IMR-90 (cell line): Measurements from ENCODE around the gene CDX2. TPM values are rescaled to one million over a fixed set of nuclear protein-coding genes. Genes with fewer than 3 reads are reported as not detected.

Experiments used
- ATAC-seq: fragments of 200-7000 bp; cut with Tn5 transposase; 2 replicates; pipeline ENCODE4 v1.9.1; 2020; ENCODE audit warnings: low read depth, mild to moderate bottlenecking, moderate library complexity
- BruUV-seq: library from RNA; stranded (reverse); fragments of 400-500 nt; replicated peaks from 2 replicates; lab custom pipeline; 2021; lab: Mats Ljungman, UMichigan
- CTCF ChIA-PET: fragments of 300-600 bp; formaldehyde crosslinking; extraction: SDS; loops from one replicate; lab custom pipeline; 2021; ENCODE audit warnings: antibody characterized with exemption; lab: Yijun Ruan, JAX
- POLR2A ChIA-PET: fragments of 300-600 bp; sonication (Branson Sonifier 250); formaldehyde crosslinking; loops from one replicate; lab custom pipeline; 2022; ENCODE audit warnings: antibody characterized with exemption; ENCODE audit not compliant: unreplicated experiment; lab: Charles Lee
- DNase-seq: peaks from one replicate; pipeline ENCODE4 v3.0.0; 2013
- H2AFZ ChIP-seq: replicated peaks from 2 replicates; pipeline ENCODE3; 2013; ENCODE audit warnings: low read length, mild to moderate bottlenecking; ENCODE audit not compliant: poor library complexity
- H2AK5ac ChIP-seq: 2 replicates; pipeline ENCODE4 v1.6.1; 2013; ENCODE audit warnings: low read depth, low read length, inconsistent platforms
- H2AK9ac ChIP-seq: replicated peaks from 2 replicates; pipeline ENCODE3; 2013; ENCODE audit warnings: mild to moderate bottlenecking, low read depth, low read length, moderate library complexity; ENCODE audit not compliant: poor library complexity
- H2BK120ac ChIP-seq: 2 replicates; pipeline ENCODE4 v1.6.1; 2013; ENCODE audit warnings: low read depth, low read length, inconsistent platforms
- H2BK15ac ChIP-seq: 3 replicates; pipeline ENCODE4 v1.6.1; 2013; ENCODE audit warnings: low read depth, low read length, inconsistent platforms
- H2BK20ac ChIP-seq: 2 replicates; pipeline ENCODE4 v1.6.1; 2013; ENCODE audit warnings: low read depth, mild to moderate bottlenecking, inconsistent platforms, low read length, moderate library complexity
- H2BK5ac ChIP-seq: 2 replicates; pipeline ENCODE4 v1.6.1; 2013; ENCODE audit warnings: mild to moderate bottlenecking, low read depth, low read length, inconsistent platforms; ENCODE audit not compliant: poor library complexity, severe bottlenecking
- H3K14ac ChIP-seq: replicated peaks from 2 replicates; pipeline ENCODE4 v1.6.1; 2013; ENCODE audit warnings: low read depth, low read length, inconsistent platforms
- H3K18ac ChIP-seq: 2 replicates; pipeline ENCODE4 v1.6.1; 2013; ENCODE audit warnings: low read depth, low read length, control low read depth
- H3K23ac ChIP-seq: 2 replicates; pipeline ENCODE4 v1.6.1; 2013; ENCODE audit warnings: low read depth, low read length, inconsistent platforms
- H3K27ac ChIP-seq: 2 replicates; pipeline ENCODE4 v1.5.1; 2013; ENCODE audit warnings: mild to moderate bottlenecking, control low read depth, low read length; ENCODE audit not compliant: insufficient read depth
- H3K27me3 ChIP-seq: 2 replicates; pipeline ENCODE4 v1.6.1; 2013; ENCODE audit warnings: low read length; ENCODE audit not compliant: control insufficient read depth, insufficient read depth
- H3K36me3 ChIP-seq: 2 replicates; pipeline ENCODE4 v1.6.1; 2013; ENCODE audit warnings: low read length, mixed read lengths; ENCODE audit not compliant: control insufficient read depth, insufficient read depth
- H3K4ac ChIP-seq: 2 replicates; pipeline ENCODE4 v1.6.1; 2013; ENCODE audit warnings: low read depth, low read length, inconsistent platforms
- H3K4me1 ChIP-seq: 2 replicates; pipeline ENCODE4 v1.6.1; 2013; ENCODE audit warnings: low read length, mixed read lengths; ENCODE audit not compliant: control insufficient read depth, insufficient read depth
- H3K4me2 ChIP-seq: 2 replicates; pipeline ENCODE4 v1.6.1; 2013; ENCODE audit warnings: low read depth, mild to moderate bottlenecking, control low read depth, low read length, moderate library complexity
- H3K4me3 ChIP-seq: 2 replicates; pipeline ENCODE4 v1.5.1; 2013; ENCODE audit warnings: low read depth, mild to moderate bottlenecking, control low read depth, low read length, moderate library complexity; ENCODE audit not compliant: insufficient read depth
- H3K56ac ChIP-seq: 2 replicates; pipeline ENCODE4 v1.6.1; 2013; ENCODE audit warnings: low read length, inconsistent platforms; ENCODE audit not compliant: insufficient read depth; ENCODE audit errors: extremely low read depth
- H3K79me1 ChIP-seq, 2 experiments: 2 replicates each; pipeline ENCODE4 v1.6.1; 2013; ENCODE audit warnings: low read length in 2 of 2, inconsistent platforms in 1 of 2, low read depth in 1 of 2
- H3K9ac ChIP-seq: 2 replicates; pipeline ENCODE4 v1.6.1; 2013; ENCODE audit warnings: low read depth, low read length, control low read depth
- H3K9me1 ChIP-seq: 2 replicates; pipeline ENCODE4 v1.6.1; 2013; ENCODE audit warnings: low read length, inconsistent platforms; ENCODE audit not compliant: insufficient read depth
- H3K9me3 ChIP-seq: 2 replicates; pipeline ENCODE4 v1.6.1; 2013; ENCODE audit warnings: low read length; ENCODE audit not compliant: control insufficient read depth, insufficient read depth
- H4K20me1 ChIP-seq: 2 replicates; pipeline ENCODE4 v1.6.1; 2013; ENCODE audit warnings: low read length, inconsistent platforms; ENCODE audit not compliant: insufficient read depth
- H4K5ac ChIP-seq: 2 replicates; pipeline ENCODE4 v1.6.1; 2013; ENCODE audit warnings: mild to moderate bottlenecking, low read depth, low read length, control low read depth
- H4K8ac ChIP-seq, 2 experiments: 2 replicates each; pipeline ENCODE4 v1.6.1; 2013; ENCODE audit warnings: low read depth in 2 of 2, low read length in 2 of 2, control low read depth in 1 of 2, inconsistent platforms in 1 of 2
- H4K91ac ChIP-seq: 2 replicates; pipeline ENCODE4 v1.6.1; 2013; ENCODE audit warnings: low read depth, low read length, inconsistent platforms; ENCODE audit not compliant: insufficient read depth
- BHLHE40 ChIP-seq: fragments of 150-350 bp; IDR thresholded peaks from 2 replicates; pipeline ENCODE4 v1.6.1; 2016; ENCODE audit warnings: mild to moderate bottlenecking, low read depth, low read length
- CEBPB ChIP-seq: IDR thresholded peaks from 2 replicates; pipeline ENCODE4 v1.6.1; 2012; ENCODE audit warnings: low read depth, low read length, improper control_type of control experiment
- CHD1 ChIP-seq: IDR thresholded peaks from 2 replicates; pipeline ENCODE4 v1.6.1; 2012; ENCODE audit warnings: low read depth, low read length, improper control_type of control experiment
- CTCF ChIP-seq: conservative IDR thresholded peaks from 2 replicates; pipeline ENCODE4 v1.5.1; 2012; ENCODE audit warnings: mild to moderate bottlenecking, low read depth, low read length, improper control_type of control experiment
- FOS ChIP-seq: fragments of 150-350 bp; IDR thresholded peaks from 2 replicates; pipeline ENCODE4 v1.6.1; 2016; ENCODE audit warnings: low read depth, low read length
- MAFK ChIP-seq: IDR thresholded peaks from 2 replicates; pipeline ENCODE4 v1.6.1; 2012; ENCODE audit warnings: low read depth, low read length, improper control_type of control experiment
- MAZ ChIP-seq: IDR thresholded peaks from 2 replicates; pipeline ENCODE4 v1.6.1; 2012; ENCODE audit warnings: low read depth, mild to moderate bottlenecking, low read length, improper control_type of control experiment, moderate library complexity, borderline replicate concordance
- MXI1 ChIP-seq: IDR thresholded peaks from 2 replicates; pipeline ENCODE4 v1.6.1; 2012; ENCODE audit warnings: low read depth, mild to moderate bottlenecking, low read length, moderate library complexity, borderline replicate concordance
- NFE2L2 ChIP-seq: fragments of 150-350 bp; IDR thresholded peaks from 2 replicates; pipeline ENCODE4 v1.6.1; 2016; ENCODE audit warnings: low read depth, mild to moderate bottlenecking, low read length
- POLR2A ChIP-seq: IDR thresholded peaks from 2 replicates; pipeline ENCODE4 v1.6.1; 2012; ENCODE audit warnings: mild to moderate bottlenecking, low read depth, low read length
- RCOR1 ChIP-seq: IDR thresholded peaks from 2 replicates; pipeline ENCODE4 v1.6.1; 2012; ENCODE audit warnings: mild to moderate bottlenecking, low read length, improper control_type of control experiment; ENCODE audit not compliant: insufficient replicate concordance
- RFX5 ChIP-seq: IDR thresholded peaks from 2 replicates; pipeline ENCODE4 v1.8.0; 2012; ENCODE audit warnings: low read depth, mild to moderate bottlenecking, low read length, moderate library complexity
- SMC3 ChIP-seq: fragments of 150-350 bp; IDR thresholded peaks from 2 replicates; pipeline ENCODE4 v1.6.1; 2016; ENCODE audit warnings: low read depth, mild to moderate bottlenecking, antibody characterized with exemption, low read length, moderate library complexity
- WGBS, 2 experiments: methylation state at CpG; one replicate each; pipeline versions ENCODE4 v1.1.5 to v1.1.7; 2013; ENCODE audit warnings: missing lambda C conversion rate in 2 of 2; ENCODE audit not compliant: insufficient read length in 1 of 2; ENCODE audit errors: extremely low coverage in 2 of 2; 5-methylcytosine and 5-hydroxymethylcytosine counted together
- dilution Hi-C: fragments of 300-500 bp; cut with HindIII; formaldehyde crosslinking; loops from one replicate; pipeline ENCODE4 v1.14.3; 2018; ENCODE audit warnings: low sequenced_read_pairs; ENCODE audit not compliant: unreplicated experiment
- in situ Hi-C: fragments of 300-500 bp; cut with MboI; formaldehyde crosslinking; loops from 3 replicates; pipeline ENCODE4 v1.14.3; 2019; ENCODE audit warnings: low sequenced_read_pairs, inconsistent platforms, mixed read lengths
- intact Hi-C: fragments of 100-400 bp; cut with micrococcal nuclease; formaldehyde crosslinking; loops from 2 replicates; pipeline ENCODE4 v1.10.0; 2022
- polyA plus RNA-seq, 3 experiments: library from polyadenylated mRNA; depleted of rRNA; stranded (reverse); fragments of >200 nt; gene quantifications; 2 replicates each; pipeline ENCODE4 v1.2.3, GENCODE V29; 2012; ENCODE audit warnings: low replicate concordance in 1 of 3
- total RNA-seq: library from RNA; depleted of rRNA; stranded (reverse); fragments of >200 nt; gene quantifications from 2 replicates; pipeline ENCODE4 v1.2.3, GENCODE V29; 2012
- TF ChIP-seq, protein P1 (sequence below): fragments of 150-350 bp; IDR thresholded peaks from 2 replicates; pipeline ENCODE4 v1.6.1; 2017; ENCODE audit warnings: mild to moderate bottlenecking, antibody characterized with exemption, low read length, low read depth
- TF ChIP-seq, protein P2 (sequence below): fragments of 150-350 bp; IDR thresholded peaks from 2 replicates; pipeline ENCODE4 v1.6.1; 2016; ENCODE audit warnings: low read depth, mild to moderate bottlenecking, low read length, moderate library complexity, borderline replicate concordance

The CDX2 gene
- total and polyA plus RNA-seq, 2 of the 4 experiments (the other 2 are of a cell fraction), result not detected

DNA sequence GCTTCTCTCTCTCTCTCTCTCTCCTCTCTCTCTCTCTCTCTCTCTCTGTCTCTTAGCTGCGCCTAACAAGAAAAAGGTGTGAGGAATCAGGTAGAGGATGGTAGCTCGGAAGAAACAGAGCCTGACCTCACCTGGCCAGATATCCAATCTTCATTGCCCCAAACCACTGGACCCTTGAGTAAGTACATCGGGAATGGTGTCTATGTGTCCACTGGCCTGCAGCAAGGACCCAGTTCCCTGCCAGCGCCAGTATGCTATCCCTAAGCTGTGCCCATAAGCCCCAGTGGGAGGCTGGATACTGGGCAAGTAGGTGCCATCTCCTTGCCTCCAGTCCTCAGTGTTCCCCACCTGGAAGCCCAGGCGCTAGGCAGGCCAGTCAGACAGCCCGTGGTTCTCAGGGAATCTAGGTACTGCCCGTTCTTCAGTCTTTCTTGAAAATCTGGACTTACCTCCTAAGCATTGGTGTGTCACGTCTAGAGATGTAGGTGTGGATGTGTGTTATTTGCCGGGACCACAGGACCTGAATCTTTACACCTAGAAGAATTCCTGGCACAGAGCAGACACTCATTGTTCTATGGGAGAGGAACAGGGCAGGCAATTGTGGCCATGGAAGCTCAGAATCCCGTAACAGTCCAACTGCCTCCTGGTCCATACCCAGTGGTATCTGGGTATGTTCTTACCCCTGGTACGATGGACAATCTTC, 12.0 kb upstream of the CDX2 start:
- H3K56ac ChIP-seq, result no peak overlapping the region
- no peak overlapping the region for H3K4me3 ChIP-seq
- no peak overlapping the region for H2BK15ac ChIP-seq
- no peak overlapping the region for H4K5ac ChIP-seq
- H4K8ac ChIP-seq, result no peak overlapping the region
- H3K27ac ChIP-seq, result no peak overlapping the region
- in situ Hi-C loops (loop anchor here (10.0 to 25.0 kb wide), 3 partner anchors 444 to 1006 kb away; no protein-coding TSS in a partner anchor), intact Hi-C loops (loop anchor here (5.0 to 10.0 kb wide), 5 partner anchors 116 to 1036 kb away; no protein-coding TSS in a partner anchor), dilution Hi-C loops (no loop called here)
- no peak overlapping the region for H3K4ac ChIP-seq
- H2AFZ ChIP-seq, result no peak overlapping the region
- H2AK5ac ChIP-seq, result no peak overlapping the region
- no peak overlapping the region for H2BK120ac ChIP-seq
- no peak overlapping the region for H3K23ac ChIP-seq
- no peaks in the 10 kb centered on the region for H3K9me1 ChIP-seq
- H2AK9ac ChIP-seq, result no peak overlapping the region
- 8% methylated on average over 2 of the region's 11 CpGs; no CpG with 5 or more reads in 1 of the 2 experiments for WGBS, 2 experiments
- no peak overlapping the region for H3K14ac ChIP-seq
- no peaks in the 10 kb centered on the region; the same call in 1 of the 2 replicates for H3K9me3 ChIP-seq
- no peak overlapping the region for H2BK5ac ChIP-seq
- no peaks in the 10 kb centered on the region; the same call in 1 of the 2 replicates for H3K4me1 ChIP-seq
- ChIA-PET POLR2A (no interaction called here), CTCF (interaction anchor here (0.6 kb wide), 2 partner anchors 154 to 1037 kb away, joined by 3 read pairs; no protein-coding TSS in a partner anchor)
- no peak overlapping the region for H4K91ac ChIP-seq
- peaks cover 74% of the 10 kb centered on the region for H3K27me3 ChIP-seq
- BruUV-seq, result no TSS peak
- no peaks in the 10 kb centered on the region for H4K20me1 ChIP-seq
- H3K9ac ChIP-seq, result no peak overlapping the region
- no peak overlapping the region for H3K18ac ChIP-seq
- H3K4me2 ChIP-seq, result no peak overlapping the region
- H3K36me3 ChIP-seq, result no peaks in the 10 kb centered on the region
- no peak overlapping the region for H2BK20ac ChIP-seq
- DNase-seq (no peak), ATAC-seq (no peak)
- no peaks in the 10 kb centered on the region for H3K79me1 ChIP-seq
- TF ChIP-seq CHD1 (no peak), MXI1 (no peak), FOS (no peak), RCOR1 (no peak), CTCF (no peak), CEBPB (no peak), RFX5 (no peak), SMC3 (no peak), MAZ (no peak), POLR2A (no peak), BHLHE40 (no peak), NFE2L2 (no peak), MAFK (no peak)
- TF ChIP-seq, protein P1, sequence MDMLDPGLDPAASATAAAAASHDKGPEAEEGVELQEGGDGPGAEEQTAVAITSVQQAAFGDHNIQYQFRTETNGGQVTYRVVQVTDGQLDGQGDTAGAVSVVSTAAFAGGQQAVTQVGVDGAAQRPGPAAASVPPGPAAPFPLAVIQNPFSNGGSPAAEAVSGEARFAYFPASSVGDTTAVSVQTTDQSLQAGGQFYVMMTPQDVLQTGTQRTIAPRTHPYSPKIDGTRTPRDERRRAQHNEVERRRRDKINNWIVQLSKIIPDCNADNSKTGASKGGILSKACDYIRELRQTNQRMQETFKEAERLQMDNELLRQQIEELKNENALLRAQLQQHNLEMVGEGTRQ, result no peak
- TF ChIP-seq, protein P2, sequence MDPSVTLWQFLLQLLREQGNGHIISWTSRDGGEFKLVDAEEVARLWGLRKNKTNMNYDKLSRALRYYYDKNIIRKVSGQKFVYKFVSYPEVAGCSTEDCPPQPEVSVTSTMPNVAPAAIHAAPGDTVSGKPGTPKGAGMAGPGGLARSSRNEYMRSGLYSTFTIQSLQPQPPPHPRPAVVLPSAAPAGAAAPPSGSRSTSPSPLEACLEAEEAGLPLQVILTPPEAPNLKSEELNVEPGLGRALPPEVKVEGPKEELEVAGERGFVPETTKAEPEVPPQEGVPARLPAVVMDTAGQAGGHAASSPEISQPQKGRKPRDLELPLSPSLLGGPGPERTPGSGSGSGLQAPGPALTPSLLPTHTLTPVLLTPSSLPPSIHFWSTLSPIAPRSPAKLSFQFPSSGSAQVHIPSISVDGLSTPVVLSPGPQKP, result no peak
